8988T (cell line): ENCODE measurements around the gene APOH.
"Not testable (repeated sequence)": the region's sequence is repeated elsewhere in the genome, so short reads cannot be mapped to it uniquely, and the experiment has no call there.

Experiments
- DNase-seq: peaks from one replicate; pipeline ENCODE4 v3.0.0; 2011

APOH gene

DNA sequence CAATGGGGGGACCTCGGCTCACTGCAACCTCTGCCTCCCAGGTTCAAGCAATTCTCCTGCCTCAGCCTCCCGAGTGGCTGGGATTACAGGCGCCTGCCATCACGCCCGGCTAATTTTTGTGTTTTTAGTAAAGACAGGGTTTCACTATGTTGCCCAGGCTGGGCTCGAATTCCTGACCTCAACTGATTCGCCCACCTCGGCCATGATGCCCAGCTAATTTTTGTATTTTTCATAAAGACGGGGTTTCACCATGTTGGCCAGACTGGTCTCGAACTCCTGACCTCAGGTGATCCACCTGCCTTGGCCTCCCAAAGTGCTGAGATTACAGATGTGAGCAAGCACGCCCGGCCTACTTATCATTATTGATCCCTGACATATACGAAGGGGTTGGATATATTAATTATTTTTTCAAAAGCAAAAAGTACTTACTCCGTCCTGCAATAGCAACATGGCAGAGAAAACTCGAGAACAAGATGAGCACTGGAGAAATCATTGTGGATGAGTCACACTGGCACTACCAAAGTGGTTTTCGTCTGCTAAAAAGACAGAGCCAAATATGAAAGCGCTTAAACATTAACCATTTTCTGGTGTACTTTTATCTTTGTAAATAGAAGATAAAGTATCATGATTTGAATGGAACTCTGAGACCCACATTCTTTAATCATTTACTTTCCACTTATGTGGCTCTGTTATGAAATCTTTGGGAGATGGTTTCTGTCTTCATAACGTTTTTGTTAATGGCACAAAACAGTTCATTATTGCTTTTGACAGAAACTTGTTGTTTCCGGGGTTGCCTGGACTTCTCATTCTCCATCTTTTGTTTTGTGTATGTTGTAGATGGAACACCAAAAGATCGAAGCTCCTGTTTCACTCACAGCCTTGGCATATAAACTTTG is at the start of gene APOH:
APOH (minus strand) TSS at position 529 of the 896 bp plus-strand sequence; CDS start at position 493, 36 bp downstream.
- no peak for DNase-seq

GRCh38 chr17:66277191-66277590 is 48.0 kb upstream of the APOH start:
- no peak for DNase-seq

DNA sequence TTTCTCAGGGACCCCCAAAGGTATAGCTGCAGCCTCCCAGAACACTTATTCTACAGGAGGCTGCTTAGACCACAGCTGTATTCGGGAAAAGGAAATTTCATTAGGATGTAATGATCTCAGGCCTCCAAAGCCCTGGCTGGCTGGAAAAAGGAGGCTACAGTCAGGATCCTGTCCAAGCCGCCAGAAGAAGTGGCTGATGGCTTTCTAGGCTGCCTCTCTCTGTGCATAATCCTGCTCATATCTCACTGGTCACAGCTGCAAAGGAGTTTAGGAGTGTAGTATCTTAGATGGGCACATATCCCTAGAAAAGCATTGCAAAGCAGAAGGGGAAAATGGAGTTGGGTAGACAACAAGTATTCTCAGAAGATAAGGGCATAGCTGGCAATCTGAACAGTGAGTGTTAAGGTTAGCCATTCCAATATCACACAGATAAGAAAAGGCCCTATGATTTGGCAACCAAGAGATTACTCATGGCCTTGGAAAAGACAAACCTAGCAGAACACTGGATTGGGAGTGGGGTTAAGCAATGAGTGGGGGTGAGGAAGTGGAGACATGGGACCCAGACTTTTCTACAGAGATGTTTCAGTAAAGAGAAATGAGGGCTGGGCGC is 47.2 kb upstream of the APOH start:
- no peak for DNase-seq

DNA sequence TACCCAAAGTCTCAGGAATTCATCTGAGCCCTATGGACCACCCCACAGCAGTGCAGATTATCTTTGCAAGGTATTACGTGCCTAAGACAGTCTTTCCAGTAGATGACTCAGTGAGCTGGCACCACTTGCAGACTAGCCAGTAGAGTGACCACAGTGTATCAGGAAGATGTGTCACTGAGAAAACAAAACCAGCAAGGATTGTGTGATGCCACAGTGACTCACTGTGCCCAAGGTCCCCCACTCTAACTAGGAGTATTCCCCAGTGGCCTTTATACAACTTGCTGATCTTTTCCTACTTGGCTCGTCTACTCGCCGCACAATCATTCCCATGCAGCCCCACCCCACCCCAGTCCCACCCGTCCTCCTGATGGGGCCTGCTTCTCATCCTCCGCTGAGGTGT is 46.4 kb upstream of the APOH start:
- DNase-seq = peak; percentile 67

DNA sequence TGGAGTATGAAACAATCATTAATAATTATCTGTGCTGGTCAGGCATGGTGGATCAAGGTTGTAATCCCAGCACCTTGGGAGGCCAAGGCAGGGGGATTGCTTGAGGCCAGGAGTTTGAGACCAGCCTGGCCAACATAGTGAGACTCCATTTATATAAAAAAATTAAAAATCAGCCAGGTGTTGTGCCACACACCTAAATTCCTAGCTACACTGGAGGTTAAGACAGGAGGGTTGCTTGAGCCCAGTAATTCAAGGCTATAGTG is 44.3 kb upstream of the APOH start:
- DNase-seq = no peak

DNA sequence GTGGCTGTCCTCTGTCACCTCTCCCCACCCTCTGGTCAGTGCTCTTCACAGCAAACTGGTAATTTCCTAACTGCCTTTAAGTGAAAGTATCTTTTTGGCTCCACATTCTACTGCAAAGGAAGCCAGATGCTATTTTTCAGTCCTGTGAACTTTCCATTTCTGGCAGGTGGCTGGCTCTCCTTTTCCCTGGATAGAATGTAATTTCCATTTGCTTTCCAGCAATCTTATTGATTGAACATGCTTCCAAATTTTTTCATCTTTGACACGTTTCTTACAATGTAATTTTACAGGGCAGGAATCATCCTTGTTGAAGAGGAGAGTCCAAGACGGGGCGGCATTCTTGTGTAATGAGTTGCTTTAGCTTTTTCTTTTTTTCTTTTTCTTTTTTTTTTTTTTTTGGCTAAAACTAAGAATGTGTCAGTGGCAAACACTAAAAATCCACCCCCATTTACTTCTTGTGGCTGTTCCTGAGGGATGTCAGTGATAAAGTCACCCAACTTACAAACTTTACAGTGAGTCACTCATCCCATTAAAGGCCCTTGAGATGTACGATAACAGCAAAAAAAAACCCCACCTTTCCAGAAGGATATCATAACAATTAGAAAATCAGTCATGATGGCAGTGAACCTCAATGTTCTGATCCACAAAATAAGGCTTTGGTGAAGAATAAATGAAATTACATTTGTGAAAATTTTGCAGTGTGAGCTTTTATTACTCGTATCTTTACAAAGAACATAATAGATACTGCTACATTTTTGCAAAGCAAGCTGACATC is 43.8 kb upstream of the APOH start:
- no peak for DNase-seq

DNA sequence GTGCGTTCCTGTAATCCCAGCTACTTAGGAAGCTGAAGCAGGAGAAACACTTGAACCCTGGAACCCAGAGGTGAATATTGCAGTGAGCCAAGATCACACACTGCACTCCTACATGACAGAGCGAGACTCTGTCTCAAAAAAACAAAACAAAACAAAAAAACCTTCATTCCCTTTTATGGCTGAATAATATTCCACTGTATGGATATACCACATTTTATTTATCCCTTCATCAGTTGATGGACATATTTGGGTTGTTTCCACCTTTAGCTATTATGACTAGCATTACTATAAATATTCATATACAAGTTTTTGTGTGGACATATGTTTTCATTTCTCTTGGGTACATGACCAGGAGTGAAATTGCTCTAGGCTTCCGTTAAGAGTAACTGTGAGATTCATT is 42.3 kb upstream of the APOH start:
- no peak for DNase-seq

- no peak for DNase-seq
These were observed 40.9 kb upstream of the APOH start for GRCh38 chr17:66270106-66270505.

GRCh38 chr17:66268247-66268927 is 39.2 kb upstream of the APOH start:
- no peak for DNase-seq

DNA sequence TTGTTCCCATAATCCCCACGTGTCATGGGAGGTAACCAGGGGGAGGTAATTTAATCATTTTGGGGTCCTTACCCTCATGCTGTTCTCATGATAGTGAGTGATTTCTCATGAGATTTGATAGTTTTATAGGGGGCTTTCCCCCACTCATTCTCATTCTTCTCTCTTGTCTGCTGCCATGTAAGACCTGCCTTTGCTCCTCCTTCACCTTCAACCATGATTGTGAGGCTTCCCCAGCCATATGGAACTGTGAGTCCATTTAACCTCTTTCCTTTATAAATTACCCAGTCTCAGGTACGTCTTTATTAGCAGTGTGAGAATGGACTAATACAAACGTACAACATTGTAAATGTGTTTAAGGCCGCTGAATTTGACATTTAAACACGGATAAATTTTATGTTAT is 35.5 kb upstream of the APOH start:
- no peak for DNase-seq

GRCh38 chr17:66262767-66263166 is 33.6 kb upstream of the APOH start:
- no peak for DNase-seq

DNA sequence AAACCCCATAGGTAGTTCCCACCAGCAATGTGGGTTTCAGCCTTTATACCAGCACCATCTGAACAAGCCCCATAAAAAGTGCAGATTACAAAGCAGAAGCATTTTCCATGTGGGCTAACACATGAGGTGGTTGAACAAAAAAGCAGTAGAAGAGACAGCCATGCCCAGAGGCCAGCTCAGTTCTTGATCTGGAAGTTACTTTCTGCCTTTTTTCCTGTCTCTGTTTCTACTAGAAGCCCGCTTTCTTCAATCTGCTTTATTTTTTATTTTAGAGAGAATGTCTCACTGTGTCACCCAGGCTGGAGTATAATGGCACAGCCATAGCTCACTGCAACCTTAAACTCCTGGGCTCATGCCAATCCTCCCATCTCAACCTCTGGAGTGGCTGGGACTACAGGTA is 31.5 kb upstream of the APOH start:
- DNase-seq = no peak

DNA sequence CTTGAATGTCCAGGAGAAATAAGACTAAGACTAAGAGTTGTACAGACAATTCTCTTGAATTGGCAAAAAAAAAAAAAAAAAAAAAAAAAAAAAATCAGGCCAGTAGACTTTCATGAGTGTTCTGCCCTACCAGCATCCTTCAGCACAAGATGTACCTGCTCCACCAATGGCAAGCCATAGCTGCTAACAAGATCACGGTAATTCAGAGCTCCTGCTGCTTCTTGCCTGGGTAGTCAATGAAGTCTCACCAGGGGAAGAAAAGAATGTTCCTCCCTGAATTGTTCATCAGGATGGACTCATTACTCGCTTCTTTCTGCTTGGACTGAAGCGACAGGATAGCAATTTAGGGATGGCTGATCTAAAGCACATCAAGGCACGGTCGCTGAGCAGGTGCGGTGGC is 31.1 kb upstream of the APOH start:
- no peak for DNase-seq

DNA sequence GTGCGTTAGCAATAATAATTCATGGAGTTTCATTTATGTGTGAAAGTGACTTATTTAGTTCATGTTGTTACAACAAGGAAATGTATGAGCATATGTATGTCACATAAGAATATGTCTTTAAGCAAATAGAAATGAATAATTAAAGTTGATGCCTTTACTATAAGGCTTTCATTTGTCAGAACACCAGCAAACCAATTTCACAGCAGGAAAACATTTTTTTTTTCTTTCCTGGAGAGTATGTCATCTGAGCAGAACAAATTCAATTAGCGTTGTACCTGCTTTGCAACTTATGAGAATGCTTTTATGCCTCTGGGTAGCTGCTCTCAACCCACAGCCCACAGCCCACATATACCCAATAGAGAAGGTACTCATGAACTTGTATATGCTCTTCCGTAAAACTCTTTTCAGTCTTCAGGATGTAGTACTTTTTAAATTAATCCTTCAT is 26.3 kb upstream of the APOH start:
- no peak for DNase-seq

DNA sequence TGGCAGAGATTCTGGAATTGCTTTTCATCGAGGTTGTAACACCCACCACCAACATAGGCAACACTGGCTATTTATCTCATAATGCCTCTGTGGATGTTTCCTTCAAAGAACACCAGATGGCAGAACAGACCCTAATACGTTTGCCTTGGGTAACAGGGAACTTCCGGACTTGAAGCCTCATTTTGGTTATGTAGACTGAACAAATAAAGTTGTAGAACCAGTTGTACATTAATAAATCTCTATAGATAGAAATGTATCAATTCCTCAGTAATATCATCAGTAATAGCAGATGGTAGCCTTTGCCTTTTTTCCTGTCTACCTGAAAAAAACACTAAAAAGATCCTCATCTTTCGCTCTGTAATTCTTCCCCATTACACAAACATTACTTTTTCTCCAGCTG is 25.9 kb upstream of the APOH start:
- DNase-seq = no peak

- not testable (repeated sequence) for DNase-seq
These were observed 24.2 kb upstream of the APOH start for GRCh38 chr17:66253458-66253857.

DNA sequence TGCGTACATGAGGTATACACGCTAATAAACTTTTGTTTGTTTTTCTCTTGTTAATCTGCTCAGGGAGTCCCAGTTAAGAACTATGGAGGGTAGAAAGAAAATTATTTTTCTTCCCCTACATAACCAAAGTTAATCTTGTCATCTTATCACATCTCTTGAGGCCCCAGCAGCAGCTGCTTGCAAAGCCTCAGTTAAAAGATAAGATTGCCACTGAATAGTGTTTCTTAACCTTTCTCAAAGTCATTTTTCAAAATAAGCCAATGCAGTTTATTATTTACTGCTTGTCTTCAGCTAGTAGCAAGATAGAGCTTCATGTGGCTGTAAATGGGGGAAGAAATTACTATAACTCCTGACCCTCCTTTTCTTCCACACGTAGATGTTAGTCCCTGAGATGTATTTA is 21.5 kb upstream of the APOH start:
- no peak for DNase-seq

GRCh38 chr17:66248285-66248684 is 19.1 kb upstream of the APOH start:
- no peak for DNase-seq

GRCh38 chr17:66241839-66242238 is 12.6 kb upstream of the APOH start:
- DNase-seq = no peak

DNA sequence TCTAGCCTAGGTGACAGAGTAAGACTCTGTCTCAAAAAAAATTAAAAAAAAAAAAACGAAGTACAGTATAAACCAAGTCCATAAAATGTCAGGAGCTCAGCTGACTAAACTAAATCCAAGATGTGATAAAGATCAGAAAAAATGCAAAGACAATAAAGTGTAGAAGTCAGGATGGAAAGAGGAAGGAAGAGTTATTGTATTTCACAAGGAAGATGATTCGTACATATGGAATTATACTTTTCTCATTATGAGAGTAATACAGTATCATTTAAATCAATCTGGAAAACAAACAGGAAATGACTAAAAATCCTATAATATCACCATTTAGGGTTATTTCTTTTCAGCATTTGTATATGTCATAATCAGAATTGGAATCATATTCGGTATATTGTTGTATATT is 11.4 kb upstream of the APOH start:
- no peak for DNase-seq

DNA sequence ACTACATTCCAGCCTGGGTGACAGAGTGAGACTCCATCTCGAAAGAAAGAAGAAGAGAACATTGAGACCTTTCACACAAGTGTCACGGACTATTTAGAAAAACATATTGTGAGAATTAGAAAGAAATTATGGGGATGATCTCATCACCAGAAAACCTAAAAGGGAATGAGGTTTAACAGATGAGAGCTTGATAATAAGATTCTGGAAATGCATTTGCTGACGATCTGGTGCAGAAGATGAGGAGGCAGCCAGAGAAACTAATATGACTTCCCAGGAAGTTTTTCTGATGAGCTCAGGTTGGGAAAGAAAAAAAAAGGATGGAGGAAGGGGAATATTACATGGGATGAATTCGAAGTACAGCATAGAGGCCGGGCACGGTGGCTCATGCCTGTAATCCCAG is 10.8 kb upstream of the APOH start:
- DNase-seq = no peak

DNA sequence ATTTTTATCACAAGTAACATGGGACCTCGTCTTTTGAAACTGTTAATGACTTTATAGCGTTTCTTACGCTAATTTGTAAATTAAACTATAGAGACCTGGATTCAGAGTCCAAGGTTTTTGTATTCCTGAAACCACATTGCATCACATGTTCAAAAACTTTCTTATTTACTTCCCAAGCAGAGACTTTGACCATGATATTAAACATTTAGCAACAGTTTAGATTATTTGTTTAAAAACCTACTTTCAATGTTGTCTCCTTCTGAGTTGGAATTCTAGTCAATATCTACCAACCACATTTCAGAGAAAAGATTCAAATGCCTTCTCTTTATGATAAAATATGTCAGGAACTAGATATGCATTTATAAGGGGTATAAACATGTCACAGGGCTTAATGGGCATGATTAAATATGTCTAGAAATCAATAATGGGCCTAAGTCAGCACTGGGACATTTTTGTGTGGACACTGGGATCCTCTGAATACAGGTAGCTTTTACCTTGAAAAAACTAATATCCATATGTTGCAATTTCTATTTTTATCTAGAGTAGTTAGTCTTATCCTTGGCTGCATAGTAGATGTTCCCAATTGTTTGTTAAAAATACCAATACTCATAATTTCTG is 6.3 kb upstream of the APOH start:
- DNase-seq = no peak

GRCh38 chr17:66234611-66235010 is 5.4 kb upstream of the APOH start:
- DNase-seq = no peak
